GM12878 (cell line): ENCODE data around the gene PRPSAP1. TPM values are rescaled to one million over a fixed set of nuclear protein-coding genes. Genes with fewer than 3 reads are reported as not detected.

Source experiments
- PAX8 ChIP-seq: fragments of 450-650 bp; IDR thresholded peaks from 2 replicates; pipeline ENCODE4 v1.6.1; 2017; ENCODE audit warnings: mild to moderate bottlenecking, moderate library complexity
- POLR2AphosphoS5 ChIP-seq: IDR thresholded peaks from 2 replicates; pipeline ENCODE4 v1.6.1; 2011; ENCODE audit warnings: mild to moderate bottlenecking, low read length, inconsistent platforms
- PRDM15 ChIP-seq: fragments of 450-650 bp; formaldehyde crosslinking; IDR thresholded peaks from 2 replicates; pipeline ENCODE4 v1.4.0; 2020; ENCODE audit warnings: mild to moderate bottlenecking, moderate library complexity
- TBL1XR1 ChIP-seq: IDR thresholded peaks from 2 replicates; pipeline ENCODE4 v1.6.1; 2012; ENCODE audit warnings: low read depth, low read length, improper control_type of control experiment
- YY1 ChIP-seq: IDR thresholded peaks from 2 replicates; pipeline ENCODE4 v1.6.1; 2011; ENCODE audit warnings: low read depth, mild to moderate bottlenecking, low read length
- ZNF687 ChIP-seq: fragments of 450-650 bp; IDR thresholded peaks from 2 replicates; pipeline ENCODE4 v1.6.1; 2017; ENCODE audit warnings: mild to moderate bottlenecking, moderate library complexity
- polyA plus RNA-seq, 11 experiments: library from polyadenylated mRNA; depleted of rRNA in 4 of 11; unstranded in 6 of 11; stranded (reverse) in 5 of 11; fragments of >200 nt; fragmentation: Nextera tagmentation in 4 of 11; fragmentation: Illumina TruSeq in 1 of 11; extraction: Ambion mirVana in 4 of 11; extraction: Trizol in 1 of 11; gene quantifications; 1 replicate in 1 of 11; 2 replicates in 10 of 11; pipeline versions ENCODE4 v1.2.1 to v1.2.3, GENCODE V29; 2011 to 2016; ENCODE audit warnings: inconsistent platforms in 2 of 11, missing spikeins in 2 of 11, low read depth in 1 of 11
- total RNA-seq, 4 experiments: library from RNA; depleted of rRNA in 3 of 4; stranded (reverse); fragments of >200 nt in 3 of 4; fragmentation: Illumina TruSeq in 1 of 4; extraction: Trizol in 1 of 4; gene quantifications; 2 replicates each; pipeline versions ENCODE4 v1.2.1 to v1.2.3, GENCODE V29; 2013 to 2021

The PRPSAP1 gene
- total and polyA plus RNA-seq, 10 of the 15 experiments (the other 5 are each of a cell fraction or from before 2014, with no cell fraction given) = 15.8 to 84.2 (median 44.2) TPM

GRCh38 chr17:76266244-76266938, 87.3 kb downstream of the PRPSAP1 start (continued):
- no peak for TF ChIP-seq PRDM15 (CRISPR knock-in tag)
- TF ChIP-seq TBL1XR1 = no peak
- peak; percentile 81 for TF ChIP-seq POLR2AphosphoS5
- TF ChIP-seq ZNF687 = no peak
- no peak for TF ChIP-seq PAX8
- TF ChIP-seq YY1 = no peak
